NB4 (cell line): ENCODE results near the gene PHF2.

Experiments used
- POLR2A ChIP-seq: IDR thresholded peaks from 2 replicates; pipeline ENCODE4 v1.6.1; 2011; ENCODE audit warnings: mild to moderate bottlenecking; ENCODE audit not compliant: insufficient read length; ENCODE audit errors: extremely low read depth
- TF ChIP-seq, protein P1 (sequence below): IDR thresholded peaks from one replicate; pipeline ENCODE4 v1.5.1; 2012; ENCODE audit warnings: low read depth, low read length

- TF ChIP-seq, protein P1, sequence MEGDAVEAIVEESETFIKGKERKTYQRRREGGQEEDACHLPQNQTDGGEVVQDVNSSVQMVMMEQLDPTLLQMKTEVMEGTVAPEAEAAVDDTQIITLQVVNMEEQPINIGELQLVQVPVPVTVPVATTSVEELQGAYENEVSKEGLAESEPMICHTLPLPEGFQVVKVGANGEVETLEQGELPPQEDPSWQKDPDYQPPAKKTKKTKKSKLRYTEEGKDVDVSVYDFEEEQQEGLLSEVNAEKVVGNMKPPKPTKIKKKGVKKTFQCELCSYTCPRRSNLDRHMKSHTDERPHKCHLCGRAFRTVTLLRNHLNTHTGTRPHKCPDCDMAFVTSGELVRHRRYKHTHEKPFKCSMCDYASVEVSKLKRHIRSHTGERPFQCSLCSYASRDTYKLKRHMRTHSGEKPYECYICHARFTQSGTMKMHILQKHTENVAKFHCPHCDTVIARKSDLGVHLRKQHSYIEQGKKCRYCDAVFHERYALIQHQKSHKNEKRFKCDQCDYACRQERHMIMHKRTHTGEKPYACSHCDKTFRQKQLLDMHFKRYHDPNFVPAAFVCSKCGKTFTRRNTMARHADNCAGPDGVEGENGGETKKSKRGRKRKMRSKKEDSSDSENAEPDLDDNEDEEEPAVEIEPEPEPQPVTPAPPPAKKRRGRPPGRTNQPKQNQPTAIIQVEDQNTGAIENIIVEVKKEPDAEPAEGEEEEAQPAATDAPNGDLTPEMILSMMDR = no peak
- TF ChIP-seq POLR2A = no peak
Observed at GRCh38 chr9:93644397-93645088, 68.2 kb downstream of the PHF2 start.
